ENCODE results near the gene NAA60. TPM values are rescaled to one million over a fixed set of nuclear protein-coding genes. Genes with fewer than 3 reads are reported as not detected.

NAA60 gene
- polyA plus RNA-seq, 1 of the 3 experiments (the other 2 are of a cell fraction), result 17.2 TPM

GRCh38 chr16:3469736-3470135 is 26.3 kb downstream of the NAA60 start:
- Histone ChIP-seq H4K20me1 (ENCODE audit: insufficient read depth) (peaks cover 98% of the 10 kb centered on the region), H3K4me2 (no peak overlapping the region), H3K4me3 (ENCODE audit: low read depth in 2 of 2, low read length in 1 of 2) (no peak overlapping the region), H2AFZ (ENCODE audit: low read depth) (no peak overlapping the region), H3K79me2 (ENCODE audit: insufficient read depth) (peaks cover 100% of the 10 kb centered on the region), H3K27me3 (ENCODE audit: insufficient read depth) (no peaks in the 10 kb centered on the region), H3K9me2 (no peaks in the 10 kb centered on the region), H3K9me3 (no peaks in the 10 kb centered on the region), H3K36me3 (replicated peaks in 1 of 2; ENCODE audit: control insufficient read depth in 1 of 2, insufficient read depth in 2 of 2, low read length in 1 of 2) (peaks cover 10 to 15% of the 10 kb centered on the region in 2 experiments), H3K9ac (no peak overlapping the region), H3F3A (replicated peaks; ENCODE audit: insufficient read depth) (no peaks in the 10 kb centered on the region), H3K4me1 (ENCODE audit: control insufficient read depth in 1 of 2, insufficient read depth in 2 of 2, low read depth in 1 of 2, low read length in 1 of 2) (no peaks in the 10 kb centered on the region; a peak in 1 of 4 replicates), H3K27ac (ENCODE audit: low read depth in 2 of 2, low read length in 1 of 2) (no peak overlapping the region)
- POLR2A ChIA-PET, result no interaction called here
- no peak for TF ChIP-seq RAD21 (IDR thresholded peaks at IDR 0.05; ENCODE audit: low read length)
- TF ChIP-seq ZBTB33 (IDR thresholded peaks at IDR 0.05; ENCODE audit: borderline replicate concordance, low read depth), result no peak
- TF ChIP-seq USF1 (IDR thresholded peaks at IDR 0.05; ENCODE audit: borderline replicate concordance, low read depth), result no peak
- no peak for TF ChIP-seq IRF3 (IDR thresholded peaks at IDR 0.05; ENCODE audit: low read depth, low read length)
- TF ChIP-seq TCF12 (IDR thresholded peaks at IDR 0.05), result no peak
- TF ChIP-seq SMC3 (IDR thresholded peaks at IDR 0.05; ENCODE audit: low read depth, low read length), result no peak
- no peak for TF ChIP-seq MEF2A (IDR thresholded peaks at IDR 0.05; ENCODE audit: borderline replicate concordance, low read depth)
- no peak for TF ChIP-seq CTCF (IDR thresholded peaks at IDR 0.05)
- no peak for TF ChIP-seq NFIC (IDR thresholded peaks at IDR 0.05; ENCODE audit: borderline replicate concordance)
- no peak for TF ChIP-seq RXRA (IDR thresholded peaks at IDR 0.05; ENCODE audit: borderline replicate concordance, low read depth)
- TF ChIP-seq JUND (IDR thresholded peaks at IDR 0.05), result no peak
- TF ChIP-seq YY1 (IDR thresholded peaks at IDR 0.05; ENCODE audit: low read depth), result no peak
- no peak for TF ChIP-seq GATA2 (CRISPR knock-in tag; IDR thresholded peaks at IDR 0.05)
- no peak for TF ChIP-seq NRF1 (IDR thresholded peaks at IDR 0.05; ENCODE audit: low read depth, low read length)
- no peak for TF ChIP-seq PBX3 (IDR thresholded peaks at IDR 0.05)
- no peak for TF ChIP-seq MAX (IDR thresholded peaks at IDR 0.05; ENCODE audit: low read depth)
- no peak for TF ChIP-seq REST (IDR thresholded peaks at IDR 0.05; ENCODE audit: low read depth, low read length)
- no peak for TF ChIP-seq TAF1 (IDR thresholded peaks at IDR 0.05; ENCODE audit: borderline replicate concordance, low read depth, low read length)
- TF ChIP-seq EZH2phosphoT487 (IDR thresholded peaks at IDR 0.05; ENCODE audit: borderline replicate concordance, low read depth), result no peak
- no peak for DNase-seq
- CTCF ChIA-PET, result no interaction called here
- 100% methylated on average over 1 of the region's 7 CpGs for WGBS (ENCODE audit: low lambda C conversion rate)
